ENCODE measurements around the gene MX2.
"Not testable (repeated sequence)": the region's sequence is repeated elsewhere in the genome, so short reads cannot be mapped to it uniquely, and the experiment has no call there.

The MX2 gene, protein sequence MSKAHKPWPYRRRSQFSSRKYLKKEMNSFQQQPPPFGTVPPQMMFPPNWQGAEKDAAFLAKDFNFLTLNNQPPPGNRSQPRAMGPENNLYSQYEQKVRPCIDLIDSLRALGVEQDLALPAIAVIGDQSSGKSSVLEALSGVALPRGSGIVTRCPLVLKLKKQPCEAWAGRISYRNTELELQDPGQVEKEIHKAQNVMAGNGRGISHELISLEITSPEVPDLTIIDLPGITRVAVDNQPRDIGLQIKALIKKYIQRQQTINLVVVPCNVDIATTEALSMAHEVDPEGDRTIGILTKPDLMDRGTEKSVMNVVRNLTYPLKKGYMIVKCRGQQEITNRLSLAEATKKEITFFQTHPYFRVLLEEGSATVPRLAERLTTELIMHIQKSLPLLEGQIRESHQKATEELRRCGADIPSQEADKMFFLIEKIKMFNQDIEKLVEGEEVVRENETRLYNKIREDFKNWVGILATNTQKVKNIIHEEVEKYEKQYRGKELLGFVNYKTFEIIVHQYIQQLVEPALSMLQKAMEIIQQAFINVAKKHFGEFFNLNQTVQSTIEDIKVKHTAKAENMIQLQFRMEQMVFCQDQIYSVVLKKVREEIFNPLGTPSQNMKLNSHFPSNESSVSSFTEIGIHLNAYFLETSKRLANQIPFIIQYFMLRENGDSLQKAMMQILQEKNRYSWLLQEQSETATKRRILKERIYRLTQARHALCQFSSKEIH

DNA sequence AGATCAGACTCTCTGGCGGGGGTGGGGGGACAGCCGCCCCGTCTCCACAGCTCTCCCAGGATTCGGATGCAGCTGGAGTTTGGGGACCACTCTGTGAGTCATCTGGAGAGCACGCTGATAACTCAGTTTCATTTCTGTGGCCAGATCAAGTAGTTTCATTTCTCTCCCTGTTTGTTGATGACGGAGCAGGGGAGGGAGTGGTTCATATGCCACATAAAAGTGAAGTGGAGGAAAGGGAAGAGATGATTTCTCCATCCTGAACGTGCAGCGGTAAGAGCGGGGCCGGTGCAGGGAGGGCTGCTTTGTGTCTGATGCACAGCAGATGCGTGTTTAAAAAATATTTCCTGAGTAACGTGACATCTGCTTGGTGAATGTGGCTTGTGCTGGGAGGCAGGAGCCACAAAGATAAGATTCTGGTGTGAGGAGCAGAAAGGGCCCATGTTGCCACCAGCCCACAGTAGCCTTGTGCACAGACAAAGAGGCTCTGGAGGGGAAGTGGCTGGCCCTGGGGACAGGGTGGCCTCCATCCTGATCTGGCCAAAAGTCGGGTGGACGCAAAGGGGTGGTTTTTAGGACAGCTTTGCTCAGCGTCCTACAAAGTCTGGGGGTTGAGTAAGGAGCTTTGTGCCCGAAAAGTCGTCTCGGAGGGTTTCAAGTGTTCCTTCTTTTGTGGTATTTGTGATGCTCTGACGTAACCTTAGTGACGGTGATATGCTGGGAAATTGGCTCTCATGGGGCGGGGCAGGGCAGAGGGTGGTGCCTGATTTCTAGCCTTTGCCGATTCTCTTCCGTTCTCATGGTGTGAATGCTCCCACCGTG is at the start of gene MX2:
Gene MX2, plus strand, starts transcription at position 242 of the 819 bp plus-strand sequence. CDS start 14,880 bp downstream, outside the sequence.
- DNase-seq = peak; percentile 70

DNA sequence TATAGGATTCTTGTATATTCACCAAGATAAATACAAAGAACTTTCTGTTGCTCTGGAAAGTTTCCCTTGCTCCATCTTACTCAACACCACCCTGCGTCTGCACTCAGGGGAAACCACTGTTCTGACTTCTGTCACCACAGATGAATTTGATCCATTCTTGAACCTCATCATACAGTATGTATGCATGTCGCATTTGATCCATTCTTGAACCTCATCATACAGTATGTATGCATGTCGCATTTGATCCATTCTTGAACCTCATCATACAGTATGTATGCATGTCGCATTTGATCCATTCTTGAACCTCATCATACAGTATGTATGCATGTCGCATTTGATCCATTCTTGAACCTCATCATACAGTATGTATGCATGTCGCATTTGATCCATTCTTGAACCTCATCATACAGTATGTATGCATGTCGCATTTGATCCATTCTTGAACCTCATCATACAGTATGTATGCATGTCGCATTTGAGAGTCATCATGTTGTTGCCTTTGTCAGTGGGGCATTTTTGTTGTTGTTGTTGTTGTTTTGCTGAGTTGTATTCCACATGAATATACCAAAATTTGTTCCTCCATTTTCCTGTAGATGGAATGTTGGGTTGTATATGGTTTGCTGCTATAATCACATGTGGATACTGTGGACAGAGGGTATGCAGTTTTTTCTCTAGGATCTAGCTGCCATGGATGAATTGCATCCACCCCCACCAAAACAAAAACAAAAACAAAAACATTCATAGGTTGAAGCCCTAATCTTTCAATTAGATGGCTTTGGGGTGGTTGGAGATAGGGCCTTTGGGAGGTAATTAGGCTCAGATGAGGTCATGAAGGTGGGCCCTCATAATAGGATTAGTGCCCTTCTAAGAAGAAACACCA is 48.3 kb upstream of the MX2 start:
- DNase-seq = not testable (repeated sequence)

DNA sequence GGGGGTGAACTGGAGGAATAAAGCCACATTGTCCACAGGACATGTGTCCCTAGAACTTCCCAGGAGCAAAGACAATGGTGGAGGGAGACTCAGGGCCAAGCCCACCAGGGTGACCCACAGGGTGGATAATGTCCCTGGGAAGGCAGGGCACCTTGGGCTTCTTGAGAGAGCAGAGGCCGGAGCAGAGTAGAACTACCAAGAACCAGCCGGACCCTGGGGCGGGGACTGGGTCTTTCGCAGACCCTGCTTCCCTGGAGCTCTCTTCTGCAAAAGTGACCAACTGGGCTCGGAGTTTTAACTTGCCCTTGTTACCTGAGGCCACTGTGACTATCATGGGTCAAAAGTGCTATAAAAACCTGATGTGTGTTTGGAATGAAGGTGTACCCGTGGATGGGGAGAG is 46.1 kb upstream of the MX2 start:
- DNase-seq = no peak

GRCh38 chr21:41316200-41317062 is 45.4 kb upstream of the MX2 start, which contains the start of gene FAM3B:
Gene FAM3B (plus strand): TSS chr21:41316801. CDS start chr21:41316880, 79 bp downstream.
- peak; percentile 61 for DNase-seq

GRCh38 chr21:41317063-41317392 is 44.8 kb upstream of the MX2 start:
- DNase-seq = no peak

DNA sequence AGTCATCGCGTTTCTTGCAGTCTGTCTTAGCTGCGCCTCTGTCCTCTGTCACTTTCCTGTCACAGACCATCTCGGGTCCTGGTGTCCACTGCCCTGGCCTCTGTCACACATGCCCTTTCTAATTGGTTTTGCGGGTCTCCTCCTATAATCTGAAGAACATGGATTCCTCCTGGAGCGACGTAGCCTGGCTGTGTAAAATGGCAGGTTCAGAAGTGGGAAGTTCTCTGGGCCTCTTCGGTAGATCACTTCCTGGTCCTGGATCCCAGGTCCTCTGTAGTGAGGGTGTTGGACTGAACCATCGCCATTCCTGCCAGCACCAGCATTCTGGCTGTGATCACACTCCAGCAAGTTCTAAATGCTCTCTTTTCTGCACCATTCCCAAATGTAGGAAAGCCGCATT is 44.4 kb upstream of the MX2 start:
- no peak for DNase-seq

GRCh38 chr21:41318218-41318617 is 43.6 kb upstream of the MX2 start:
- no peak for DNase-seq

- no peak for DNase-seq
Observed at GRCh38 chr21:41319273-41319672, 42.6 kb upstream of the MX2 start.

GRCh38 chr21:41321211-41321907 is 40.5 kb upstream of the MX2 start:
- no peak for DNase-seq

DNA sequence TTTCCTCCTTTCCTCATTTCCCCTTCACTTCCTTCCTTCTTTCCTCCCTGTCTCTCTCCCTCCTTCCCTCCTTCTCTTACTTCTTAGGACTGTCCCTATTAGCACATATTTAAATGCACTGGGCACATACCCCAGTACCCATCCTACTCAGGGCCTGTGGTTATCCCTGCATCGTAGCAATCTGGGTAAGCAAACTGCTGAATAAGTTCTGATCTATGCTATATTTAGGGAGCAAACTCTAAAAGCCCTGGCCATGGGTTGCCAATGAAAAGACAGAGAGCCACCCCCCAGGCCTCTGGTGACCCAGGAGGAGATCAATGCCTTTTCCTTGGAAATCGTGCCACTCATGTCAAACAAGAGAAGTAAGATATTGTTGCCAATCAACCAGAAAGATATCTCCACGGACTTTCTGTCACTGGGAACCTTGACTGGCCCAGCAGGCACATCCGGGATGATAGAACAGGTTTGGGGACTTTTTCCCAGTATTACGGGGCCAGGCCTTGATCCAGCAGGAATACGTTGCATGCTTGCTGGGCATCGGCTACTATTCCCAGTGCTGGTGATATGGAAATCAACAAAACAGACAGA is 39.8 kb upstream of the MX2 start:
- DNase-seq = no peak

GRCh38 chr21:41322496-41323382 is 39.1 kb upstream of the MX2 start:
- DNase-seq = no peak

GRCh38 chr21:41325138-41325912 is 36.5 kb upstream of the MX2 start:
- DNase-seq = no peak

DNA sequence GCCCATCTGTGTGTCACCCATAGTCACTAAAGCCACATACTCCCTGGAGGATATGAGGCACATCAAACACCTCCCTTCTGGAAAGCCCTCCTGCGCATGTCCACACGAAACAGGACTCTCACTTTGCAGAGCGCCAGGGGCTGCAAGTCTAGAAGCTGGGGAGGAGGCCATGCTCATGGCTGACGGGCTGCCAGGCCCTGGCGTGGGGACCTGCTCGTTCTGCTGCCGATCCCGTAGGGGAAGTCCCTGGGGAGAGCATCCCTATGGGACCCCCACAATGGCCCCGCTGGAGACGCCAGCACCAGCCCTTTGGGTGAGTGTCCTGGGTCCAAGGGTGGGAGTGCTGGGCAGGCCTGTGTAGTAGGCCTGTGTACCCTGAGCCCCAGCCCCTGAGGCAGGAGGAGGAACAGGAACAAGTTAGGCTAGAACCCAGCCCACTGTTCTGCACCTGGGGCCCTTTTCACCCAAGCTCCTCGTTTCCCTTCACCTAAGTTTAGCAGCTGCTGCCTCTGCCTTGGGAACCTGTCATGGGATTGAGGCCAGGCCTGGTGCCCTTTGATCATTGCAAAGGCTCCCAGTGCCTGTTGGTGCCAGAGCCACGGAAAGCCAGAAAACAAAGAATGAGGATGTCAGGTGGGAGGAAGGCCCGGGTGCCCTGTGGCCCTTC is 35.3 kb upstream of the MX2 start:
- DNase-seq = no peak

DNA sequence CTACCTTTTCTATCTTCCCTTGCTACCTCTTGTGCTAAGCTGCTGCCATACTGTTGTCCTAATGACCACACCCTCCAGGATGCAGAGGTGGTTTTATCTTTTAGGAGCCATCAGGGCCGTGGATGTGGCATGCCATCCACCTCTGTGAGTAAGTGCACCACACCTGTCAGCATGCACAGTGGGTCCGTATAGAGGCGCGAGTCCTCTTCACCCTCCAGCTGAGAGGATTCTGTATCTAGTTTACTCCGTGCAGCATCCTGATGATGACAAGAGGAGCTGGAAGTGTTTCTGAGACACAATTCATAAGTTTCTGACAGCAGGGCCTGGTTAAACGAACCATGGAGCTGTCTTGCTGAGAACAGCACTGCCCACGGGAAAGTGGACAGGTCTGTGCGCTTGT is 34.1 kb upstream of the MX2 start:
- no peak for DNase-seq

DNA sequence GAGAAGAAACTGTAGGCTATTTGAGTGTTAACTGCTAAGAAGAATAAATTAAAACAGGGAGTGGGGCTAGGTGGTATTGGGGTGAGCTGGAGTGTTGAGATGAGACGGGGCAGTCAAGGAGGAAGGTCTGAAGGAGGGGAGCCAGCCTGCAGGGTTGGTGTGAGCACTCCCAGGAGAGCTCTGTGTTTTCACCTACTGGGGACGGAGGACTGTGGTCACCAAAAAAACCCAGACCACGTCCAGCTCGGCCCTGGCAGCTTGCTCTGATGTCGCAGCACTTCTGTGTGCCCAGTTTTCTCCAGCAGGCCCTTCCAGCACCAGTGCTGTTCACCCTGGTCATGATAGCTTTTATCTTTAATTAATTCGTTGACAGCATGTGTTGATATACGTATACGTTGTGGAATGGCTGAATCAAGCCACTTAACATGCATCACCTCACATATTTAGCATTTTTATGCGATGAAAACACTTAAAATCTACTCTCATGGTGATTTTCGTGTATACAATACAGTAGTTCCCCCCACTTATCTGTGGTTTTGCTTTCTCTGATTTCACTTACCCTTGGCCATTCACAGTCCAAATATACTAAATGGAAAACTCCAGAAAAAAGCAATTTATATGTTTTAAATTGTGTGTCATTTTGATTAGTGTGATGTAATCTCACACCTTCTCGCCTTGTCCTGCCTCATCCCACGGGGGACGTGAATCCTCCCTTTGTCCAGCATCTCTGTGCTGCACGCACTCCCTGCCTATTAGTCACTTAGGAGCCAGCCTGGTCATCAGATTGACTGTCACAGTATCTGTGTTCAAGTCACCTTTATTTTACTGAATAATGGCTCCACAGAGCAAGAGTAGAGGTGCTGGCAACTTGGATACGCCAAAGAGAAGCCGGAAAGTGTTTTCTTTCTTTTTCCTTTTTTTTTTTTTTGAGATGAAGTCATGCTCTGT is 32.9 kb upstream of the MX2 start:
- no peak for DNase-seq

GRCh38 chr21:41333752-41334151 is 28.1 kb upstream of the MX2 start:
- no peak for DNase-seq

DNA sequence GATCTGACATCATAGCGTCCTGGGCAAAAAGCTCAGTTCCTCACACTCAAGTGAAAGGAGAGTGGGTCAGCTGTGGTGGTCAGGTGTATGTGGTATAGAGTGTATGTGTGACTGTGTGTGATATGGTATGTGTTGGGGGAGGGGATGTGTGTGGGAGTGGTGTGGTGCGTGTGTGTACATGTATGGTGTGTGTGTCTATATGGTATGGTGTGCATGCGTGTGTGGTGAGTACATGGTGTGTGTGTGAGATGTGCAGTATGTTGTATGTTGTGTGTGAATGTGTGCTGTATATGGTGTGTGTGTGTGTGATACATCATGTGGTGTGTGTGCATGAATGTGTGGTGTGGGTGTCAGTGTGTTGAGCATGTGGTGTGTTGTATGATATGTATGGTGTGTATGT is 24.3 kb upstream of the MX2 start:
- DNase-seq = no peak
